Smooth muscle cell (in vitro differentiated cells): Measurements from ENCODE around the gene EXT2. TPM values are rescaled to one million over a fixed set of nuclear protein-coding genes. Genes with fewer than 3 reads are reported as not detected.

ENCODE experiments used
- DNase-seq: peaks from one replicate; lab custom pipeline; 2025; ENCODE audit not compliant: unreplicated experiment; lab: John Stamatoyannopoulos, UW
- H2AFZ ChIP-seq: fragments of 200-600 bp; sonication (generic); 2 replicates; pipeline ENCODE4 v1.6.0; 2016; ENCODE audit warnings: antibody characterized with exemption, low read depth, mild to moderate bottlenecking
- H3F3A ChIP-seq: fragments of 200-600 bp; sonication (generic); 2 replicates; pipeline ENCODE4 v1.6.0; 2017; ENCODE audit warnings: antibody characterized with exemption, low read depth
- H3K27ac ChIP-seq: fragments of 200-600 bp; sonication (generic); 2 replicates; pipeline ENCODE4 v1.5.1; 2016; ENCODE audit warnings: low read depth, mild to moderate bottlenecking
- H3K27me3 ChIP-seq: fragments of 200-600 bp; sonication (generic); 2 replicates; pipeline ENCODE4 v1.6.1; 2016; ENCODE audit warnings: low read depth, mild to moderate bottlenecking
- H3K36me3 ChIP-seq: fragments of 200-600 bp; sonication (generic); 2 replicates; pipeline ENCODE4 v1.5.1; 2016; ENCODE audit warnings: low read depth
- H3K4me1 ChIP-seq: fragments of 200-600 bp; sonication (generic); 2 replicates; pipeline ENCODE4 v1.5.1; 2016; ENCODE audit warnings: low read depth
- H3K4me2 ChIP-seq: fragments of 200-600 bp; sonication (generic); 2 replicates; pipeline ENCODE4 v1.6.0; 2016; ENCODE audit warnings: mild to moderate bottlenecking
- H3K4me3 ChIP-seq: fragments of 200-600 bp; sonication (generic); 2 replicates; pipeline ENCODE4 v1.5.1; 2016; ENCODE audit warnings: mild to moderate bottlenecking
- H3K79me2 ChIP-seq: fragments of 200-600 bp; sonication (generic); 2 replicates; pipeline ENCODE4 v1.6.0; 2016; ENCODE audit warnings: low read depth, mild to moderate bottlenecking
- H3K9ac ChIP-seq: fragments of 200-600 bp; sonication (generic); 2 replicates; pipeline ENCODE4 v1.6.0; 2016; ENCODE audit warnings: low read depth
- H3K9me3 ChIP-seq: fragments of 200-600 bp; sonication (generic); replicated peaks from 2 replicates; pipeline ENCODE4 v1.5.1; 2016; ENCODE audit warnings: low read depth
- H4K20me1 ChIP-seq: fragments of 200-600 bp; sonication (generic); 2 replicates; pipeline ENCODE4 v1.6.0; 2016; ENCODE audit warnings: low read depth
- WGBS: methylation state at CpG from one replicate; pipeline ENCODE4 v1.1.7; 2016; ENCODE audit warnings: low lambda C conversion rate; 5-methylcytosine and 5-hydroxymethylcytosine counted together
- polyA plus RNA-seq: library from polyadenylated mRNA; unstranded; fragments of >200 nt; fragmentation: Nextera tagmentation; extraction: Ambion mirVana; gene quantifications from 2 replicates; pipeline ENCODE4 v1.2.1, GENCODE V29; 2016
- total RNA-seq: library from RNA; depleted of rRNA; stranded (reverse); fragments of >200 nt; gene quantifications from 2 replicates; pipeline ENCODE4 v1.2.3, GENCODE V29; 2014
- TF ChIP-seq, protein P1 (sequence below): fragments of 200-600 bp; sonication (generic); IDR thresholded peaks from 2 replicates; pipeline ENCODE4 v1.5.1; 2017; ENCODE audit warnings: borderline replicate concordance, mild to moderate bottlenecking, antibody characterized with exemption; ENCODE audit not compliant: insufficient read depth, poor library complexity, severe bottlenecking

EXT2 gene
- total and polyA plus RNA-seq, 2 experiments from 2014 or later: 87.6 to 144 TPM

DNA sequence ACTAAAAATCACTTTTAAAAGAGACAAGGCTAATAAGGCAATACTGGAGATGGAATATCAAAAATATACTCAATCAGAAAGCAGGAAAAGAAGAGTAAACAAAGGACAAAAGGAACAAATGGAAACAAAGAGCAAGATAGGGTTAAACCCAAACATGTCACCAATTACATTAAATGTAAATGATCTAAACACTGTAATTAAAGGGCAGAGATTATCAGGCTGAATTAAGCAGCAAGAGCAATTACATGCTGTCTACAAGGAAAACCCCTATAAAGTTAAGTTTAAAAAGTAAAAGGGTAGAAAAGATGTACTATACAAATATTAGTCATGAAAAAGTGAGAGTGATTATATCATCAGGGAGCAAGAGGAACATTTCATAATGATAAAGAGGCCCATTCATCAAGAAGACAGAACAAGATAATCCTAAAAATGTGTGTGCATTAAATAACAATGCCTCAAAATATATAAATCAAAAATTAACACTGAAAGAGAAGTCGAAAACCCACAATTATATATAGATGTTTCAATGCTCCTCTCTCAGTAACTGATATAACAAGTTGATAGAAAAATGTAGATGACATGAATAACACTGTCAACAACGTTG, 157.6 kb downstream of the EXT2 start:
- no peak overlapping the region for H3K27ac ChIP-seq

DNA sequence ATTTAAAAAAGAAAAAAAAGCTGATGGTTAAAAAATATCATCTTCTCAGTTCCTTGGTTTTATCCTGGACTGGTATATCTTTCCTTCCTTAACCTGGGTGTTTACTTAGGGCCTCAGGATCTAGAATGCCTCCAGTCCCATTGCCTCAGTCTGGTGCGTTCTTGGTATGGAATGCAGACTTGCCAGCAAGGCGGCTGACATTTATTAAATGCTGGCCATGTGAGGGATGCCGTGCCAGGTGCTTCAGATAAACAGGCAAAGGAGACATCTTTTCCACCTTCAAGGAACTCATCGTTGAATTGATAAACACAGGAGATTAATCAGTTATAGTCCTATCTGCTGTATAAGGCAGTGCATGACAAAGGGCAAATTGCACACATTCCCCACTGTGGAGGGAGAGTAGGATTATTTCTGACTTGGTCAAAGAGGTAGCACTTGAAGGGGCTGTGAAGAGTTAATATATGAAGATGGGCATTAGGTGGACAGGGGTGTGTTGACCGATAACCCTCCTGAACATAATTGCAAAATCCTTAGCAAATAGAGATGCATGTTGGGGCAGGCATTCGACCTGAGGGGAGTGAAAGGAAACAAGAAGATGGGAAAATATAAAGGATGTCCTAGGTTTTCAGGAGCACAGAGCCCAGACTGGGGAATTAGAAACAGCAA, 160.1 kb downstream of the EXT2 start:
- H3K27me3 ChIP-seq: no peaks in the 10 kb centered on the region
- H3K9me3 ChIP-seq: no peaks in the 10 kb centered on the region
- H2AFZ ChIP-seq: no peak overlapping the region
- no peak overlapping the region for H3K4me3 ChIP-seq
- peaks cover 6% of the 10 kb centered on the region for H3K4me1 ChIP-seq
- no peaks in the 10 kb centered on the region for H3K79me2 ChIP-seq
- H3F3A ChIP-seq: no peaks in the 10 kb centered on the region
- H3K36me3 ChIP-seq: no peaks in the 10 kb centered on the region
- no peak overlapping the region for H3K4me2 ChIP-seq
- H3K27ac ChIP-seq: no peak overlapping the region
- TF ChIP-seq, protein P1, sequence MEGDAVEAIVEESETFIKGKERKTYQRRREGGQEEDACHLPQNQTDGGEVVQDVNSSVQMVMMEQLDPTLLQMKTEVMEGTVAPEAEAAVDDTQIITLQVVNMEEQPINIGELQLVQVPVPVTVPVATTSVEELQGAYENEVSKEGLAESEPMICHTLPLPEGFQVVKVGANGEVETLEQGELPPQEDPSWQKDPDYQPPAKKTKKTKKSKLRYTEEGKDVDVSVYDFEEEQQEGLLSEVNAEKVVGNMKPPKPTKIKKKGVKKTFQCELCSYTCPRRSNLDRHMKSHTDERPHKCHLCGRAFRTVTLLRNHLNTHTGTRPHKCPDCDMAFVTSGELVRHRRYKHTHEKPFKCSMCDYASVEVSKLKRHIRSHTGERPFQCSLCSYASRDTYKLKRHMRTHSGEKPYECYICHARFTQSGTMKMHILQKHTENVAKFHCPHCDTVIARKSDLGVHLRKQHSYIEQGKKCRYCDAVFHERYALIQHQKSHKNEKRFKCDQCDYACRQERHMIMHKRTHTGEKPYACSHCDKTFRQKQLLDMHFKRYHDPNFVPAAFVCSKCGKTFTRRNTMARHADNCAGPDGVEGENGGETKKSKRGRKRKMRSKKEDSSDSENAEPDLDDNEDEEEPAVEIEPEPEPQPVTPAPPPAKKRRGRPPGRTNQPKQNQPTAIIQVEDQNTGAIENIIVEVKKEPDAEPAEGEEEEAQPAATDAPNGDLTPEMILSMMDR: no peak
- no peaks in the 10 kb centered on the region for H4K20me1 ChIP-seq
- WGBS: 86% methylated on average over 6 of the region's 6 CpGs
- no peak for DNase-seq
- H3K9ac ChIP-seq: no peak overlapping the region

More for the DNA sequence above, 157.6 kb downstream of the EXT2 start:
- Histone ChIP-seq H2AFZ (no peak overlapping the region), H3K27me3 (no peaks in the 10 kb centered on the region), H3K36me3 (no peaks in the 10 kb centered on the region), H3K4me2 (no peak overlapping the region), H3K9ac (no peak overlapping the region), H3K79me2 (no peaks in the 10 kb centered on the region), H3K4me1 (no peaks in the 10 kb centered on the region), H3F3A (no peaks in the 10 kb centered on the region), H4K20me1 (no peaks in the 10 kb centered on the region), H3K9me3 (no peaks in the 10 kb centered on the region), H3K4me3 (no peak overlapping the region)
- DNase-seq: no peak
- 99% methylated on average over 2 of the region's 2 CpGs for WGBS
- TF ChIP-seq, protein P1: no peak

DNA sequence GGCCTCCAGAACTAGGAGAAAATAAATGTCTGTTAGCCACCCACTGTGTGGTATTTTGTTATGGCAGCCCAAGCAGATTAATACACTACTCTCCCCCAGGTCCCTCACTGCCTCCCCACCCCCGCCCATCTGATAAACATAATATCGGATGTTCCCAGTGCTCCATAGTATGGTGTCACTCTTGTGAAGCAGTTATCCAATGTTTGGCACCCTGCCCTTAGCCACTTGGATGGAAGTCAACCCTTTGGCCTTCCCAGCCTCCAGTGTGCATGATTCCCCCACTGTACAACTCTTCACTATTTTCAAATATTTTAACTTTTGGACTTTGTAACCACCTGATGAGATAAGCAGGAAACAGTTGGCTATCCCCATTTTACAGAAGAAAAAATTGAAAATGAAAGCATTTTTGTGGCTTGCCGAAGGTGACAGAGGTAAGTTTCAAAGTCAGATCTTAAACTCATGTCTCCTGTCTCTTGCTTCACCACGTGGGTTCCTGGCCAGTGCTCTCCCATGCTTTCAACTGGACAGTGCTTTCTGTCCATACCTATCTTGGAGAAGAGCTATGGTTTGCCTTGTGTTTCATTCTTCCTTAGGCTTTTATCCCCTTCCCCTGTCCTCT, 161.3 kb downstream of the EXT2 start:
- no peak overlapping the region for H2AFZ ChIP-seq
- DNase-seq: no peak
- no peaks in the 10 kb centered on the region for H3K79me2 ChIP-seq
- H3K27ac ChIP-seq: no peak overlapping the region
- no peak overlapping the region for H3K4me2 ChIP-seq
- no peaks in the 10 kb centered on the region for H3K9me3 ChIP-seq
- no peaks in the 10 kb centered on the region for H3K36me3 ChIP-seq
- WGBS: 92% methylated on average over 4 of the region's 4 CpGs
- H4K20me1 ChIP-seq: no peaks in the 10 kb centered on the region
- H3K4me1 ChIP-seq: peaks cover 6% of the 10 kb centered on the region
- no peak overlapping the region for H3K4me3 ChIP-seq
- no peaks in the 10 kb centered on the region for H3K27me3 ChIP-seq
- H3K9ac ChIP-seq: no peak overlapping the region
- no peaks in the 10 kb centered on the region for H3F3A ChIP-seq
- TF ChIP-seq, protein P1: no peak
